Measurements from ENCODE around the gene ATP4B.

The ATP4B gene

GRCh38 chr13:113609616-113610015 is 48.4 kb downstream of the ATP4B start:
- in situ Hi-C loops (cut with HindIII; ENCODE audit: low sequenced_read_pairs): no loop called here
- TF ChIP-seq, protein P1, sequence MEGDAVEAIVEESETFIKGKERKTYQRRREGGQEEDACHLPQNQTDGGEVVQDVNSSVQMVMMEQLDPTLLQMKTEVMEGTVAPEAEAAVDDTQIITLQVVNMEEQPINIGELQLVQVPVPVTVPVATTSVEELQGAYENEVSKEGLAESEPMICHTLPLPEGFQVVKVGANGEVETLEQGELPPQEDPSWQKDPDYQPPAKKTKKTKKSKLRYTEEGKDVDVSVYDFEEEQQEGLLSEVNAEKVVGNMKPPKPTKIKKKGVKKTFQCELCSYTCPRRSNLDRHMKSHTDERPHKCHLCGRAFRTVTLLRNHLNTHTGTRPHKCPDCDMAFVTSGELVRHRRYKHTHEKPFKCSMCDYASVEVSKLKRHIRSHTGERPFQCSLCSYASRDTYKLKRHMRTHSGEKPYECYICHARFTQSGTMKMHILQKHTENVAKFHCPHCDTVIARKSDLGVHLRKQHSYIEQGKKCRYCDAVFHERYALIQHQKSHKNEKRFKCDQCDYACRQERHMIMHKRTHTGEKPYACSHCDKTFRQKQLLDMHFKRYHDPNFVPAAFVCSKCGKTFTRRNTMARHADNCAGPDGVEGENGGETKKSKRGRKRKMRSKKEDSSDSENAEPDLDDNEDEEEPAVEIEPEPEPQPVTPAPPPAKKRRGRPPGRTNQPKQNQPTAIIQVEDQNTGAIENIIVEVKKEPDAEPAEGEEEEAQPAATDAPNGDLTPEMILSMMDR (IDR thresholded peaks at IDR 0.05; ENCODE audit: low read depth, low read length, missing control alignments): no peak
- DNase-seq (ENCODE audit: low read depth): no peak
- no peak overlapping the region for H3K4me3 ChIP-seq (ENCODE audit: low read depth, low read length)

DNA sequence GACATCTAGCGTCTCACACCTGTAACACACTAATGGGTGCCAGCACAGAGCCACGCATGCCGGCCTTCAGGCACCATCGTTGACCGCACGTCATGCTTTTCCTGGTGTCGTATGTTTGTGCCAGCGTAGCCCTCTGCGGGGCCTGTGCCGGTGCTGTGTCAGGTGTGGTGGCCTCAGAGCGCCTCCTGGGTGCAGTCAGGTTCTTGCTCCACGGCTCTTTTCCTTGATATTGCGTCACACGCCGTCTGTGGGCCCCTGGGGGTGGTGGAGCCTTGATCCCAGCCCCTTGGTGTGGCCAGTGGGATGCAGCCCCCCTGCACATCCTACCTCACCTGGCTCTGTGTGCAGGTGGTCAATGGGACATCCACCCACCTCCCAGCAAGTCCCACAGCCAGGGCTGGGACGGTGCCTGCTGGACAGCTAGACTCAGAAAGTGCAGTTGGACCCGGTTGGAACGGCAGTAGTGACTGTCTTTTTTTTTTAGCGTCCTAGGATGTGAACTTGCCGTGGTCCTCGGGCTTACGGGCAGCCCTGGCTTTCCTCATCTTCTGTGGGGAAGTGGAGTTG is 48.9 kb downstream of the ATP4B start:
- H3K4me3 ChIP-seq (ENCODE audit: low read depth, low read length): no peak overlapping the region
- TF ChIP-seq, protein P1 (IDR thresholded peaks at IDR 0.05; ENCODE audit: low read depth, low read length, missing control alignments): no peak
- no peak for DNase-seq (ENCODE audit: low read depth)
- in situ Hi-C loops (cut with HindIII; ENCODE audit: low sequenced_read_pairs): no loop called here

DNA sequence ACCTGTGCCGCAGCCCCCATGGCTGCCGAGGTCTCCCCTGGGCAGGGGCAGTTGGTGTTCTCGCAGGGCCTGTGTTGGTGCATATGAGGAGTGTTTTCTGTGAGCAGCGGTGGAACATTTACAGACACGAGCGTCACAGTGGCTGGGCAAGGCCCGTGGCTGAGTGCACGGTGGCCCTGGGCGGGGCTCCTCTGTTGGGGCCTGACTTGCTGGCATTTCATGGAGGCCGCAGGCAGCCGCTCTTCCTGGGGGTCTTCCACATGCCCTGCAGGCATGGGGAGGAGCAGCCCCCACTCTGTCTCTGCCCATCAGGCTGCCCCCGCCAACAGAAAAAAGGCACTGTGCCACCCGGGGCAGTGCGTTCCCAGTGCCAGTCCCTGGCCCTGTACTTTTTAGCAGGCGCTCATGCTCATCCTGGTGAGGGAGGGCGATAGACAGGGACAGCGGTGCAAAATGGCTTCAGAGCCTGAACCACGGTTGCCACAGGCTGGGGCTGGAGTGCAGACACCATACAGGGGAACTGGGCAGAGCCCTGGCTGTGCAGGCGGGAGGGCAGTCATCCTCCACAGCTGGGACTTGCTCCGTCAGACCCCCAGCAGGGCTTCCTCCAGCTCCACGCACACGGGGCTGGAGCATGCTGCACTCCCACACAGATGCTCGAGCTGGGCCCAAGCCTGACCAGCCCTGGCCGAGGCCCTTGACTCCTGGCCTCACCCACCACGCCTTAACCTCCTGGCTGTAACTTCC is 49.9 kb downstream of the ATP4B start:
- TF ChIP-seq, protein P1 (IDR thresholded peaks at IDR 0.05; ENCODE audit: low read depth, low read length, missing control alignments): no peak
- in situ Hi-C loops (cut with HindIII; ENCODE audit: low sequenced_read_pairs): no loop called here
- H3K4me3 ChIP-seq (ENCODE audit: low read depth, low read length): no peak overlapping the region
- no peak for DNase-seq (ENCODE audit: low read depth)

DNA sequence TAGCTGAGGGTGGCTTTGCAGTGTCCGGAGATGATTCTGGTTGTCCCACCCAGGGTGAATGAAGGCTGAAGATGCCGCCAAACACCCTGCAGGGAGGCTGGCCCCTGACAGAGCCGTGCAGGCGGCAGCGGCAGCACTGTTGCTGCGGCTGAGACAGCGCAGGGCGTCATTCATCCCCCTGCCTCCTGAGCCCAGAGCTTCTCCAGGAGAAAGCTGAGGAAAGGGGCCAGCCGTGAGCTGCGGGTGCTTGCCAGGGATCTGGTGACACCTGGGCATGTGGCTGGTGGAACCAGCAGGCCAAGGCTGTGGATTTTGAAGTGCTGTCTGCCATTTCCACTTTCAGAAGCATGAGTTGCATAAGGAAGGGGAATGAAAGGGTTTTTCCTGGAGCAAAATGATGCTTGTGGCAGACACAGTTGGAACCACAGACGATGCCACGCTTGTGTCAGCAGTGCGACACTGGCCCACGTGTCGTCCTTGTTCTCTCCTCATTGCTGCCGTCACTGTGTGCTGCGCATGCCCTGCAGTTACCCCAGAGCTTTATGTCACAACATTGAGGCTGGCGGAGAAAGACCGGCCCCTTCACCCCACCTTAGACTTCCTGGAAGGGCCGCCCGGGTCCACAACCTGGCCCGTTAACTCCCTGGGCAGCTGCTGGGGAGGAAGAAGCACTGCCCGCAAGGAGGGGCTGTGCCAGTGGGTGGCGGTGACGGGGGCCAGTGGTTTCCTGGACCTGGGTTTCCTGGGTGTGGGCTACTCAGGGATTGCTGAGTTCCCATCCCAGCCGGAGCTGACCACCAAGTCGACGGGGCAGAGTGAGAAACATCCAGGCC is 50.7 kb downstream of the ATP4B start:
- no peak overlapping the region for H3K4me3 ChIP-seq (ENCODE audit: low read depth, low read length)
- TF ChIP-seq, protein P1 (IDR thresholded peaks at IDR 0.05; ENCODE audit: low read depth, low read length, missing control alignments): no peak
- DNase-seq (ENCODE audit: low read depth): no peak
- in situ Hi-C loops (cut with HindIII; ENCODE audit: low sequenced_read_pairs): no loop called here

GRCh38 chr13:113605866-113606438 is 52.0 kb downstream of the ATP4B start:
- TF ChIP-seq, protein P1 (IDR thresholded peaks at IDR 0.05; ENCODE audit: low read depth, low read length, missing control alignments): no peak
- in situ Hi-C loops (cut with HindIII; ENCODE audit: low sequenced_read_pairs): no loop called here
- no peak overlapping the region for H3K4me3 ChIP-seq (ENCODE audit: low read depth, low read length)
- DNase-seq (ENCODE audit: low read depth): no peak

- H3K4me3 ChIP-seq (ENCODE audit: low read depth, low read length): no peak overlapping the region
- in situ Hi-C loops (cut with HindIII; ENCODE audit: low sequenced_read_pairs): no loop called here
Observed at GRCh38 chr13:113605461-113605860, 52.5 kb downstream of the ATP4B start.

More at GRCh38 chr13:113605461-113605860, 52.5 kb downstream of the ATP4B start:
- no peak for DNase-seq (ENCODE audit: low read depth)
- TF ChIP-seq, protein P1 (IDR thresholded peaks at IDR 0.05; ENCODE audit: low read depth, low read length, missing control alignments): no peak

Data from astrocyte of the cerebellum (primary cell).